ENCODE measurements around the gene SERINC3.

GRCh38 chr20:44509762-44510161 is 12.1 kb downstream of the SERINC3 start:
- no peak for TF ChIP-seq CTCF (IDR thresholded peaks at IDR 0.05)
- no peak for TF ChIP-seq POLR2A (IDR thresholded peaks at IDR 0.05)

Measured in adrenal gland (tissue), 5 donors.